DLD1 (cell line): ENCODE results near the gene LY6G5C.

Experiments
- in situ Hi-C: cut with HindIII; loops from 2 replicates; pipeline ENCODE4 v1.10.0; 2017; ENCODE audit warnings: low sequenced_read_pairs

The LY6G5C gene

GRCh38 chr6:31663961-31664789 is 16.7 kb downstream of the LY6G5C start:
- in situ Hi-C loops, result no loop called here

- in situ Hi-C loops, result no loop called here
These were observed 17.5 kb downstream of the LY6G5C start for GRCh38 chr6:31663126-31663960.

- in situ Hi-C loops, result no loop called here
These were observed 18.6 kb downstream of the LY6G5C start for GRCh38 chr6:31662124-31662723.

DNA sequence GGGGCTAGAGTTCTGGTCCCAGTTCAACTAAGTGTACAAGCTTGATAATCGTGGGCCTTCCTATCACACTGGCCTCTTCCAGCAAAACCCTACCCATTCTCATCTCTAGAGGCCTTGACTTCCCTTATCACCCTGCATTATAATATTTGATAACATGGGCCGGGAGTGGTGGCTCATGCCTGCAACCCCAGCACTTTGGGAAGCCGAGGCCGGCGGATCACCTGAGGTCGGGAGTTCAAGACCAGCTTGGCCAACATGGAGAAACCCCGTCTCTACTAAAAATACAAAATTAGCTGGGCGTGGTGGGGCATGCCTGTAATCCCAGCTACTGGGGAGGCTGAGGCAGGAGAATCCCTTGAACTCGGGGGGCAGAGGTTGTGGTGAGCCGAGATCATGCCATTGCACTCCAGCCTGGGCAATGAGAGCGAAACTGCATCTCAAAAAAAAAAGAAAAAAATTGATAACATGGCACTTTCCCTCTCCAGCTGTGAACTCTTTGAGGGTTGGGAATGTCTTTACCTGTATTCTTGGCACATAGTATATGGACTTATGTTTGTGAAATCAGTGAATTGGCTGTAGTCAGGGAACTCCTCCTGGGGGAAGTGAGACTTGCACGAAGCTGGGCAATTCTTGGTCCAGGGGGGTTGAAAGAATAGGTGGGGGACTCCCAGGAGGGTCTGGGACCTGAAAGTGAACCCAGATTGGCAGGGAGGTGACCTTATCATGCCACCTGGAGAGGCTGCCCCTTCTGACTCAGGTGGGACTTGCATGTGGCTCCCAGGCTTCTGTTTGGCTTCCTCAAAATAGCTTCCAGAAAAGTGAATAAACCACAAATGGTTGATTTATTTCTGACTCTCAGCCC is 19.4 kb downstream of the LY6G5C start:
- in situ Hi-C loops, result no loop called here

- in situ Hi-C loops, result no loop called here
These were observed 20.2 kb downstream of the LY6G5C start, which contains the start of gene C6orf47 for GRCh38 chr6:31660381-31661261. Gene C6orf47, minus strand, starts transcription at chr6:31660778. Its CDS starts 831 bp downstream, at chr6:31659947.

GRCh38 chr6:31659649-31660380 is 21.1 kb downstream of the LY6G5C start:
- in situ Hi-C loops, result no loop called here

- in situ Hi-C loops, result no loop called here
These were observed 21.8 kb downstream of the LY6G5C start for GRCh38 chr6:31658983-31659648.

GRCh38 chr6:31658158-31658688 is 22.6 kb downstream of the LY6G5C start:
- in situ Hi-C loops, result no loop called here

DNA sequence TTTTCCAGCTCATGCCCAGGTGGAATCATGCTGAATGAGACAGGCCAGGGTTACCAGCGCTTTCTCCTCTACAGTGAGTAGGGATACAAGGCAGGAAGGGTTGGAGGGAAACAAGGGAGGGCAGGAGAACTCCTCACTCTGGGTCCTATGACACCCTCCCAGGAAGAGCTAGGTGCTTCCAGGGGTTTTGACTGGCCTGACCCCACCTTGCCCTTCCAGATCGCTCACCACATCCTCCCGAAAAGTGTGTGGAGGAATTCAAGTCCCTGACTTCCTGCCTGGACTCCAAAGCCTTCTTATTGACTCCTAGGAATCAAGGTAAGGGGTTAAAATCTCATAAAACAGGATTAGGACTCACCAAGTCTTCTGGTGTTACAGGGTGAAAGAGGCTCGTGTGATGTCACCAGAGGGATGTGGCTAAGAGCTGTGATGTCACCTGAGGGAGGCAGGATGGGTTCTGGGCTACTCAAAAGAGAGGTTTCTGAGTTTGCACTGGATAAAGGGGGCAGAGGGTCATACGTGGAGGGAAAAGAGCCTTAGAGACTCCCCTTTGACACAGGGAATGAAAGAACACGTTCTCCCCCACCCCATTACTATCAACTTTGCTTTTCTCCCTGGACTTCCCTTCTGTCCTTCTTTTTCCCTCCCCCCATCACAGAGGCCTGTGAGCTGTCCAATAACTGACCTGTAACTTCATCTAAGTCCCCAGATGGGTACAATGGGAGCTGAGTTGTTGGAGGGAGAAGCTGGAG is 23.3 kb downstream of the LY6G5C start:
- in situ Hi-C loops, result no loop called here

GRCh38 chr6:31655349-31656237 is 25.3 kb downstream of the LY6G5C start, which contains the start of gene APOM:
Gene APOM, plus strand, starts transcription at chr6:31655894. Its CDS starts 73 bp downstream, at chr6:31655967.
- in situ Hi-C loops, result no loop called here

DNA sequence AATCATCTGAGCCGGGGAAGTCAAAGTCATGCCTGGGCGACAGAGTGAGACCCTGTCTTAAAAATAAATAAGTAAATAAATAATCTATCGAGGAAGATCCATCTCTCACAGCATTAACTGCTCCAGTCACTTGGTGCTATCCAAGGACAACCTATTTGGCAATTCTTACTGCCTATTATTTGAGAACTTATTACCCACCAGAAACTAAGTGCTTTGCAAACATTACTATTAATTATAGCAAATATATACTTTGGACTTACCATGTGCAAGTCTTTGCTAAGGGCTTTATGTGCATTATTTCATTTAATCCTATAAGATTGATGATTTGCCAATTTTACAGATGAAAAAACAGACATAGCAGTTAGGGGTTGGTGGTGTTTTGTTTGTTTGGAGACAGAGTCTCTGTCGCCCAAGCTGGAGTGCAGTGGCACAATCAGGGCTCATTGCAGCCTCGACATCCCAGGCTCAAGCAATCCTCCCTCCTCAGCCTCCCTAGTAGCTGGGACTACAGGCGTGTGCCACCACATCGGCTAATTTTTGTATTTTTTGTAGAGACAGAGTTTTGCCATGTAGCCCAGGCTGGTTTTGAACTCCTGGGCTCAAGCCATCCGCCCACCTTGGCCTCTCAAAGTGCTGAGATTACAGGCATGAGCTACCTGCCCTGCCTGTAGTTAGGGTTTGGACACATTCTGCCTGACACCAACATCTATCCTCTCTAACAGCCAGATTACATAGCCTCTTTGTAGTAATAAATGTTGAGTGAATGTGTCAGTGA is 26.1 kb downstream of the LY6G5C start:
- in situ Hi-C loops, result no loop called here

GRCh38 chr6:31652925-31653724 is 27.7 kb downstream of the LY6G5C start:
- in situ Hi-C loops, result no loop called here

GRCh38 chr6:31651602-31652191 is 29.2 kb downstream of the LY6G5C start:
- in situ Hi-C loops, result no loop called here

- in situ Hi-C loops, result no loop called here
These were observed 35.5 kb downstream of the LY6G5C start for GRCh38 chr6:31645325-31645724.
